Stomach smooth muscle (tissue), 2 donors: ENCODE results near the gene E2F1.

Source experiments
- H3K27ac ChIP-seq: one replicate; pipeline ENCODE4 v1.7.0; 2013; ENCODE audit warnings: mild to moderate bottlenecking, low read length, inconsistent platforms
- H3K27me3 ChIP-seq, 2 donors: one replicate each; pipeline ENCODE4 v1.7.0; 2013; ENCODE audit warnings: low read length in 2 of 2; ENCODE audit not compliant: insufficient read depth in 2 of 2, control insufficient read depth in 1 of 2
- H3K36me3 ChIP-seq, 2 donors: one replicate each; pipeline ENCODE4 v1.7.0; 2013; ENCODE audit warnings: low read length in 2 of 2; ENCODE audit not compliant: control insufficient read depth in 2 of 2, insufficient read depth in 2 of 2
- H3K4me1 ChIP-seq: one replicate; pipeline ENCODE4 v1.7.0; 2013; ENCODE audit warnings: low read length; ENCODE audit not compliant: control insufficient read depth, insufficient read depth
- H3K4me3 ChIP-seq, 2 donors: one replicate each; pipeline ENCODE4 v1.7.0; 2013; ENCODE audit warnings: low read length in 2 of 2
- H3K9ac ChIP-seq, 2 donors: one replicate each; pipeline ENCODE4 v1.7.0; 2013; ENCODE audit warnings: low read length in 2 of 2, mild to moderate bottlenecking in 1 of 2
- H3K9me3 ChIP-seq, 2 donors: one replicate each; pipeline ENCODE4 v1.7.0; 2013; ENCODE audit warnings: low read length in 2 of 2; ENCODE audit not compliant: control insufficient read depth in 2 of 2
- donor health status: healthy.
- donor health status: Pancreatic carcinoma.

Gene E2F1

DNA sequence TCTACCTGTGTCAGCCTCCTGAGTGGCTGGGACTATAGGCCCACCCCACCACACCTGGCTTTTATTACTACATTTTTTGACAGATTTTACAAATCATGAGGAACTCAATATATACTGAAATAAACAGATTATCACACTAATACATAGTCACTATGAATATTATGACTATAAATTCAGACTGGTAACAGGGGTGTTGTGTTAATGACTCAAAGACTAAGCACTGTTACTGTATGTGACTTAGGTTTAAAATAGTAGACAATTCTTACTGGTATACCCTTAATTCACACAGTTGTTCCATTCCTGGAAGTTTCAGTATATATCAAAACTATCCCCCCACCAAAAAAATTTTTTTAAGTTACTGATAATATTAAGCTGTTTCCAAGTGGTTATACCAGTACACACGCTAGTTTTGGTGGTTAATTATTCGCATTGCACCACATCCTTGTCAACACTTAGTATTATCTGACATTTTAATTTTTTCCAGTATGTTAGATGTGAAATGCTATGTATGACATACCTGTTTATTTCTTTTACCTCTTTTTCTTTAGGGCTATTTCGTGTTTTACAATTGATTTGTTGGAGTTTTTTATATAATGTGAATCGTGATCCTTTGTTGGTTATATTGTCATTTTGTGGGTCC is 58.5 kb downstream of the E2F1 start:
- Histone ChIP-seq H3K9me3 (no peaks in the 10 kb centered on the region), H3K4me1 (no peaks in the 10 kb centered on the region), H3K27me3 (no peaks in the 10 kb centered on the region), H3K9ac (no peak overlapping the region), H3K27ac (no peak overlapping the region), H3K36me3 (peaks cover 46 to 64% of the 10 kb centered on the region in 2 donors), H3K4me3 (no peak overlapping the region)

- no peaks in the 10 kb centered on the region for H3K27me3 ChIP-seq
- no peaks in the 10 kb centered on the region for H3K4me1 ChIP-seq
- peaks cover 41 to 58% of the 10 kb centered on the region in 2 donors for H3K36me3 ChIP-seq
- no peak overlapping the region for H3K9ac ChIP-seq
- no peaks in the 10 kb centered on the region for H3K9me3 ChIP-seq
- H3K4me3 ChIP-seq, result no peak overlapping the region
- no peak overlapping the region for H3K27ac ChIP-seq
These were observed 60.0 kb downstream of the E2F1 start for GRCh38 chr20:33626190-33626589.
